GM12873 (cell line): ENCODE data around the gene UMPS.

Source experiments
- TF ChIP-seq, protein P1 (sequence below): IDR thresholded peaks from 2 replicates; pipeline ENCODE4 v1.5.1; 2012; ENCODE audit warnings: low read depth, mild to moderate bottlenecking, moderate library complexity, low read length, control low read depth; ENCODE audit not compliant: insufficient read depth; ENCODE audit errors: missing control alignments

UMPS gene

DNA sequence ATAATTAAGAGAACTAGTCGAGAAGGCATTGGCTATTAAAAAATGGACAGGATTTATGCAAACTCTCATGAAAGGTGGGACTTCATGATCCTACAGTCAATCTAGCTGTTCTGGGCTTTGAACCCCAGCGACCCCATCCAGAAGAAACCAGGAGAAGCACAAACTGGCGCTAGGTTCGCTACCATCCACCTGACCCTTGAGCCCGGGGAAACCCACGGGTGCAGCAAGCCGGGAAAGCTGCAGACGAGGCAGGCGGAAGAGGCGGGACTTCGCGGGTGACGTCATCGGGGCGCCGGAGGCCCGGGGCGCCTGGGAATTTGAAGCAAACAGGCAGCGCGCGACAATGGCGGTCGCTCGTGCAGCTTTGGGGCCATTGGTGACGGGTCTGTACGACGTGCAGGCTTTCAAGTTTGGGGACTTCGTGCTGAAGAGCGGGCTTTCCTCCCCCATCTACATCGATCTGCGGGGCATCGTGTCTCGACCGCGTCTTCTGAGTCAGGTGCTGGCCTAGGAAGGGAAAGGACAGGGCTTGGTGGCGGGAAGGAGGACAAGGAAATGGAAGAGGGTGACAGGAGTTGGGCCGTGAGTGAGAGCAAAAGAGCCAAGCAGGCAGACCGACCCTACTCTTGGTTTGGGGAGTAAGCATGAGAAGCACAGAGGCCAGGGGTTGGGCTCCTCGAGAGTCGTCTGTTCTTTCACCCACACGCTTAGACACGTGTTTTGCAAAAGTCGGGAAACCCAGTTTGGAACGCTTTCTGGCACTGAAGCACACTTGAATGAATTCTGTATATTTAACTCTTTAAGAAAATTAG is at the start of gene UMPS:
TSS of gene UMPS (plus strand) at position 324 of the 812 bp plus-strand sequence. CDS start at position 344, 20 bp downstream.
- TF ChIP-seq, protein P1, sequence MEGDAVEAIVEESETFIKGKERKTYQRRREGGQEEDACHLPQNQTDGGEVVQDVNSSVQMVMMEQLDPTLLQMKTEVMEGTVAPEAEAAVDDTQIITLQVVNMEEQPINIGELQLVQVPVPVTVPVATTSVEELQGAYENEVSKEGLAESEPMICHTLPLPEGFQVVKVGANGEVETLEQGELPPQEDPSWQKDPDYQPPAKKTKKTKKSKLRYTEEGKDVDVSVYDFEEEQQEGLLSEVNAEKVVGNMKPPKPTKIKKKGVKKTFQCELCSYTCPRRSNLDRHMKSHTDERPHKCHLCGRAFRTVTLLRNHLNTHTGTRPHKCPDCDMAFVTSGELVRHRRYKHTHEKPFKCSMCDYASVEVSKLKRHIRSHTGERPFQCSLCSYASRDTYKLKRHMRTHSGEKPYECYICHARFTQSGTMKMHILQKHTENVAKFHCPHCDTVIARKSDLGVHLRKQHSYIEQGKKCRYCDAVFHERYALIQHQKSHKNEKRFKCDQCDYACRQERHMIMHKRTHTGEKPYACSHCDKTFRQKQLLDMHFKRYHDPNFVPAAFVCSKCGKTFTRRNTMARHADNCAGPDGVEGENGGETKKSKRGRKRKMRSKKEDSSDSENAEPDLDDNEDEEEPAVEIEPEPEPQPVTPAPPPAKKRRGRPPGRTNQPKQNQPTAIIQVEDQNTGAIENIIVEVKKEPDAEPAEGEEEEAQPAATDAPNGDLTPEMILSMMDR, result no peak

DNA sequence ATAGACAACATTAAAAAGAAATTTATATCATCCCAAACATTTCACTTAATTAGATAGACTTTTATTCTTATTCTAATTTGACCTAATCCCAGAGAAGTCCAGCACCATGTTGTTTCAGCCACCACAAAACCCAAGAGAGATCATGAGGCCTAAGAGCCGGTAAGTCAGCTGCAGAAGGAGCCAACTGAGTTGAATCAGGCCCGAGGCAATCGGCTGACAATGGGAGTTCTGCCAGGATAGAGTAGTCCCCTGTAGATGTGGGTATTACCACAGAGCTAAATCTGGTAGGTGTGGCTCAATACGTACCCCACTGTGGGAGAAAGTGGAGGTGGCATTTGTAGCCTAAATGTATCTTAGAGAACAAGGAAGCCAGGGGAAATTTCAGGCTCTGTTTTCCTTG is 49.7 kb upstream of the UMPS start:
- TF ChIP-seq, protein P1, result no peak

DNA sequence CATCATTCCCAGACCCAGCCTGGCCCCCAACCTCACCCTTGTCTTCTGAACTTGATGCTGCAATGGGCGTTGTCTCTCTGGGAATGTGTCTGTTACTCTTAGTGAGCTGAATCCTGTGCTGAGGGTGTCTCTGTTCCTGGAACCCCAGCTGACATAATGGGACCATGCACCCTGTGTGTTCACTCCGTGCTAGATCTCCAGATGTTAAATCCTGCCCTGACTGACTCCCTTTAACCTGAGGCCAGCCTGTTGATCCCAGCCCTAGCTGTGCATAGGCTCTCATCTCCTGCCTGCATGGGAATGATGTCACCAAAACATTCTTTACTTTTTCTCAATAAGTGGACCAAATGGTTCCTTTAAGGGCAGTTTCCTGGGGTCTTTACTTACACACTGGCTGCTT is 48.0 kb upstream of the UMPS start:
- TF ChIP-seq, protein P1, result no peak

DNA sequence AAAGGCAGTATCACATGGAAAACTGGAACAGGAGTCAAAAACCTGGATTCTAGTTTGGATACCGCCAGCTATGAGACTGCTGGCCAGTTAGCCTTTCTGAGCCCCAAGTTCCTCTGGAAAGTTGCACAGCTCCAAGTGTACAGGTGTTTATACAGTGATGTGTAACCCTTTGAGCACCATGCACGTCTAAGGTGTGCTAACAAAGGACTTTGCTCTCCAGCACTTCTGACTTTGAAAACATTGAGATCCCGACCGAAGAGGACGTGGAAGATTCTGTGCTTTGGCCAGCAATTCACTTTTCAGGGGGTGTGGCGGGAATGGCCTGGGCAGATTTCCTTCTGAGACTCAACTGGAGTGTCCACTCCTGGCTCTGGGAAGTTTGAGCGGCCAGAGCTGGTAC is 45.8 kb upstream of the UMPS start:
- TF ChIP-seq, protein P1, result no peak

DNA sequence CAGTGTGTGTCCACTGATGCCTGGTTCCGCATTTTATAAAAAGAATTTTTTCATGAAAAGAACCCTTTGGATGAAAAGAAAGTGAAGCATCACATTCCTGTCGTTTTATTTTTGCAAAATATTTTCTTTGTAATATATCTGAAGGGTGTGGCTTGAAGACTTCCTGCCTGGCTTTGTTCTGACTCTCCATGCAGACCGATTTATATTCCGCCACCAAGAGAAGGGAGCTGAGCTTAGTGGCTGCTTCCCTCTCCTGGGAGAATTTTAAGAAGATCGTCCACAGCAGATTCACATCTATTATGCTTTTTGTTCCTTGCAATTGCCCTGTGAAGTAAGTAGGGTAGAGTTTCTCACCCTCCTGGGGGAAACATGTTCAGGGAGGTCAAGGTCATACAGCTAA is 45.2 kb upstream of the UMPS start:
- TF ChIP-seq, protein P1, result no peak

DNA sequence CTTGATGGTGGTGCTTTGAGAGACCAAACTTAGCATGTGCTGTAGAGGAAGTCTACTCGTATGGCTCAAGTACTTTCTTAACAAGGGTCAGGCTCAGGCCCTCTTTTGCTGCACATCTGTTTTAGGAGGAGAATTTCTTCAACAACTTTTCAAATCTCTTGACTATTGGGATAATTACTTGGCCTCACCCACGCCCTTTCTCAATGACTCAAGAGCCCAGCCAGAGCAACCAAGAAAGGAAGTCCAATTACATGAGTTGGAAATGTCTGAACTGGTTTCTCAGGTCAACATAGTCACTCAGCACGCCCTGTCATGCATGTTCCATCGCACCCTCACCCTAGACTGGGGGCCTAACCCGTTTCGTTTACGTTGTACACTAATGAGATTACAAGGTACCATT is 44.8 kb upstream of the UMPS start:
- TF ChIP-seq, protein P1, result no peak

DNA sequence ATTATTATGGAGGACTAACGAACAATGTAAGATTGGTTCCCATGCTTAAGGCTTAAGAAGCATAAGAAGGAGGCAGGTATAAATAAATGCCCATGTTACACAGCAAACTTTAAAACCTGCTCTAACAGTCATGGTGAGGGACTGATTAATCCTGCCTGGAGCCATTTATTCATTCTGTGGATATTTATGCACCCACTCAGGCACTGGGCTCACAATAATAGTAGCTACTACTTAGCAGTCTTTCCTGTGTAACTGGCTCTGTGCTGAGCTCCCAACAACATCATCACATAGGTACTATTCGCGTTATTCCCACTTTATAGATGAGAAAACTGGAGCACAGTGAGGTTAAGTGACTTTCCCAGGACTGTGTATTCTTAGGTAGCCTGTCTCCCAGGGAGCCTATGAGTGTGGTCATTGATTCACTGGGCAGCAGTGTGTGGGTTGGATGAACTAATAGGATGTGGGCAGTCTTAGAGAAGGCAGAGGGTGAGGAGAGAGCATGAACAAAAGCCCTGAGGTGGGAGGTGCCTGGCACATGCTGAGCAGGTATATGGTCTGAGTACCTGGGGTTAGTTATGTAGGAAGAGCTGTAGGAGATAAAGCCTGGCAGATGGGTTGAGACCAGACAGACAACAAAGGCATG is 44.1 kb upstream of the UMPS start:
- TF ChIP-seq, protein P1, result no peak
